Keratinocyte (primary cell): ENCODE data around the gene GNG10.

Experiments
- CTCF ChIP-seq, 3 experiments: IDR thresholded peaks in 1 of 3; conservative IDR thresholded peaks in 1 of 3; optimal IDR thresholded peaks in 1 of 3; 2 replicates in 2 of 3; 3 replicates in 1 of 3; pipeline versions ENCODE3 to v1.5.1; 2011; ENCODE audit warnings: low read length in 3 of 3, mild to moderate bottlenecking in 3 of 3, moderate library complexity in 2 of 3, control low read depth in 1 of 3, inconsistent platforms in 1 of 3; ENCODE audit not compliant: insufficient read depth in 2 of 3; ENCODE audit errors: extremely low read depth in 1 of 3
- EZH2 ChIP-seq: IDR thresholded peaks from one replicate; pipeline ENCODE4 v1.6.1; 2012; ENCODE audit warnings: inconsistent platforms, mild to moderate bottlenecking, low read length, moderate library complexity

GRCh38 chr9:111662576-111663300 lies 1.3 kb downstream of the GNG10 start:
- TF ChIP-seq EZH2 (no peak), CTCF (optimal IDR thresholded peaks at IDR 0.05 in 1 of 3, IDR thresholded peaks at IDR 0.05 in 1 of 3, conservative IDR thresholded peaks at IDR 0.05 in 1 of 3; ENCODE audit: extremely low read depth in 1 of 3, insufficient read depth in 2 of 3, low read length in 3 of 3) (no peak)
